ENCODE data around the gene SSMEM1. TPM values are rescaled to one million over a fixed set of nuclear protein-coding genes. Genes with fewer than 3 reads are reported as not detected.

The SSMEM1 gene
- total and polyA plus RNA-seq, 9 of the 15 experiments (the other 6 are each of a cell fraction or from before 2014, with no cell fraction given): 0.10 to 0.28 (median 0.18) TPM; not detected in 4

DNA sequence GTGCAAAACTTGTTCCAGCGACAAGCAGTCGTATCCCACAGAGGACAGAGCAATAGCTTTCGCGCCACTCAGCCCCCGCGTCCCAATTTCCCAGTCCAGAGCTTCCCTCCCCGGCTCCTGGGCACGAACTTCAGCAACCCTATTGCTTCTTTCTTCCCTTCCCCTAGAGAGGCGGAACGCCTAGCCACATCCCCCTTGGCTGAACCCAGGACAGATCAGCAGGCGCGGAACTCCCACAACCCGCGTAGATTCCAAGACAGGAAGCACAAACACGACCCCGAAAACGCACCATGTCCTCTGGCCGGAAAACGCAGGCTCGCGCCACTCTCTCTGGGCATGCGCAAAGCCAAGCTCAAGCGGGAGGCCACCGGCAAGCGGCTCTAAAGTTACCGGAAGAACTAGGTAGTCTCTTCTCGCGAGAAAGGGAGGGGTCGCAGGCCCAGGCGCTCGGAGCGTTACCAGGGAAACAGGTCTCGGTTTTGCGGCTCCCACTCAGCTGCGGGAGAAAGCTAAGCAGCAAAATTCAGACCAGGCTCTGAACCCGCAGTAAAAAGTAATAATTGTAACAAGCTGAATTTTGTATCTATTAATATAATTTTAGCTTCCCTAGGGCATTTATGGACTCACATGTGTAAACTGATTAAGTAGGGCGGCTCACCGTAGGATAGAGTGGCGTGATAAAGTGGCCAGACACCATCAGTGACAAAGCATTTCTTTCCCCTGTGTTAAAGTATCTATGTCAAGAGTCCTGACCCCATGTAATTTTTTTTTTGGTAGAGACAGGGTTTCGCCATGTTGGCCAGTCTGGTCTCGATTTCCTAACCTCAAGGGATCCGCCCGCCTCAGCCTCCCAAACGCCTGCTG lies 2.3 kb upstream of the SSMEM1 start, which contains the start of gene TMEM209 (continued):
- TF ChIP-seq, protein P1, sequence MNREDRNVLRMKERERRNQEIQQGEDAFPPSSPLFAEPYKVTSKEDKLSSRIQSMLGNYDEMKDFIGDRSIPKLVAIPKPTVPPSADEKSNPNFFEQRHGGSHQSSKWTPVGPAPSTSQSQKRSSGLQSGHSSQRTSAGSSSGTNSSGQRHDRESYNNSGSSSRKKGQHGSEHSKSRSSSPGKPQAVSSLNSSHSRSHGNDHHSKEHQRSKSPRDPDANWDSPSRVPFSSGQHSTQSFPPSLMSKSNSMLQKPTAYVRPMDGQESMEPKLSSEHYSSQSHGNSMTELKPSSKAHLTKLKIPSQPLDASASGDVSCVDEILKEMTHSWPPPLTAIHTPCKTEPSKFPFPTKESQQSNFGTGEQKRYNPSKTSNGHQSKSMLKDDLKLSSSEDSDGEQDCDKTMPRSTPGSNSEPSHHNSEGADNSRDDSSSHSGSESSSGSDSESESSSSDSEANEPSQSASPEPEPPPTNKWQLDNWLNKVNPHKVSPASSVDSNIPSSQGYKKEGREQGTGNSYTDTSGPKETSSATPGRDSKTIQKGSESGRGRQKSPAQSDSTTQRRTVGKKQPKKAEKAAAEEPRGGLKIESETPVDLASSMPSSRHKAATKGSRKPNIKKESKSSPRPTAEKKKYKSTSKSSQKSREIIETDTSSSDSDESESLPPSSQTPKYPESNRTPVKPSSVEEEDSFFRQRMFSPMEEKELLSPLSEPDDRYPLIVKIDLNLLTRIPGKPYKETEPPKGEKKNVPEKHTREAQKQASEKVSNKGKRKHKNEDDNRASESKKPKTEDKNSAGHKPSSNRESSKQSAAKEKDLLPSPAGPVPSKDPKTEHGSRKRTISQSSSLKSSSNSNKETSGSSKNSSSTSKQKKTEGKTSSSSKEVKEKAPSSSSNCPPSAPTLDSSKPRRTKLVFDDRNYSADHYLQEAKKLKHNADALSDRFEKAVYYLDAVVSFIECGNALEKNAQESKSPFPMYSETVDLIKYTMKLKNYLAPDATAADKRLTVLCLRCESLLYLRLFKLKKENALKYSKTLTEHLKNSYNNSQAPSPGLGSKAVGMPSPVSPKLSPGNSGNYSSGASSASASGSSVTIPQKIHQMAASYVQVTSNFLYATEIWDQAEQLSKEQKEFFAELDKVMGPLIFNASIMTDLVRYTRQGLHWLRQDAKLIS (CRISPR knock-in tag; IDR thresholded peaks at IDR 0.05): peak; percentile 46
- TF ChIP-seq RBBP5 (IDR thresholded peaks at IDR 0.05; ENCODE audit: borderline replicate concordance, insufficient read depth, low read length, poor library complexity, severe bottlenecking) (peak; percentile 88), POLR3A (IDR thresholded peaks at IDR 0.05; ENCODE audit: borderline replicate concordance, extremely low read depth, insufficient read depth, insufficient read length) (no peak), FOXJ3 (CRISPR knock-in tag; IDR thresholded peaks at IDR 0.05) (no peak), KAT8 (IDR thresholded peaks at IDR 0.05; ENCODE audit: low read depth) (no peak), ZNF263 (CRISPR knock-in tag; IDR thresholded peaks at IDR 0.05; ENCODE audit: borderline replicate concordance) (no peak), POLR2A (conservative IDR thresholded peaks at IDR 0.05) (peak; percentile 99), CBFA2T2 (conservative IDR thresholded peaks at IDR 0.05) (no peak), TGIF2 (CRISPR knock-in tag; IDR thresholded peaks at IDR 0.05) (no peak), PRPF4 (IDR thresholded peaks at IDR 0.05; ENCODE audit: insufficient read depth, low read depth, low read length, poor library complexity, severe bottlenecking) (no peak)
- TF ChIP-seq, protein P2, sequence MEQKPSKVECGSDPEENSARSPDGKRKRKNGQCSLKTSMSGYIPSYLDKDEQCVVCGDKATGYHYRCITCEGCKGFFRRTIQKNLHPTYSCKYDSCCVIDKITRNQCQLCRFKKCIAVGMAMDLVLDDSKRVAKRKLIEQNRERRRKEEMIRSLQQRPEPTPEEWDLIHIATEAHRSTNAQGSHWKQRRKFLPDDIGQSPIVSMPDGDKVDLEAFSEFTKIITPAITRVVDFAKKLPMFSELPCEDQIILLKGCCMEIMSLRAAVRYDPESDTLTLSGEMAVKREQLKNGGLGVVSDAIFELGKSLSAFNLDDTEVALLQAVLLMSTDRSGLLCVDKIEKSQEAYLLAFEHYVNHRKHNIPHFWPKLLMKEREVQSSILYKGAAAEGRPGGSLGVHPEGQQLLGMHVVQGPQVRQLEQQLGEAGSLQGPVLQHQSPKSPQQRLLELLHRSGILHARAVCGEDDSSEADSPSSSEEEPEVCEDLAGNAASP (IDR thresholded peaks at IDR 0.05): no peak
- TF ChIP-seq, protein P3, sequence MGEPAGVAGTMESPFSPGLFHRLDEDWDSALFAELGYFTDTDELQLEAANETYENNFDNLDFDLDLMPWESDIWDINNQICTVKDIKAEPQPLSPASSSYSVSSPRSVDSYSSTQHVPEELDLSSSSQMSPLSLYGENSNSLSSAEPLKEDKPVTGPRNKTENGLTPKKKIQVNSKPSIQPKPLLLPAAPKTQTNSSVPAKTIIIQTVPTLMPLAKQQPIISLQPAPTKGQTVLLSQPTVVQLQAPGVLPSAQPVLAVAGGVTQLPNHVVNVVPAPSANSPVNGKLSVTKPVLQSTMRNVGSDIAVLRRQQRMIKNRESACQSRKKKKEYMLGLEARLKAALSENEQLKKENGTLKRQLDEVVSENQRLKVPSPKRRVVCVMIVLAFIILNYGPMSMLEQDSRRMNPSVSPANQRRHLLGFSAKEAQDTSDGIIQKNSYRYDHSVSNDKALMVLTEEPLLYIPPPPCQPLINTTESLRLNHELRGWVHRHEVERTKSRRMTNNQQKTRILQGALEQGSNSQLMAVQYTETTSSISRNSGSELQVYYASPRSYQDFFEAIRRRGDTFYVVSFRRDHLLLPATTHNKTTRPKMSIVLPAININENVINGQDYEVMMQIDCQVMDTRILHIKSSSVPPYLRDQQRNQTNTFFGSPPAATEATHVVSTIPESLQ (CRISPR knock-in tag; IDR thresholded peaks at IDR 0.05): no peak
- TF ChIP-seq, protein P4, sequence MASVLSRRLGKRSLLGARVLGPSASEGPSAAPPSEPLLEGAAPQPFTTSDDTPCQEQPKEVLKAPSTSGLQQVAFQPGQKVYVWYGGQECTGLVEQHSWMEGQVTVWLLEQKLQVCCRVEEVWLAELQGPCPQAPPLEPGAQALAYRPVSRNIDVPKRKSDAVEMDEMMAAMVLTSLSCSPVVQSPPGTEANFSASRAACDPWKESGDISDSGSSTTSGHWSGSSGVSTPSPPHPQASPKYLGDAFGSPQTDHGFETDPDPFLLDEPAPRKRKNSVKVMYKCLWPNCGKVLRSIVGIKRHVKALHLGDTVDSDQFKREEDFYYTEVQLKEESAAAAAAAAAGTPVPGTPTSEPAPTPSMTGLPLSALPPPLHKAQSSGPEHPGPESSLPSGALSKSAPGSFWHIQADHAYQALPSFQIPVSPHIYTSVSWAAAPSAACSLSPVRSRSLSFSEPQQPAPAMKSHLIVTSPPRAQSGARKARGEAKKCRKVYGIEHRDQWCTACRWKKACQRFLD (CRISPR knock-in tag; IDR thresholded peaks at IDR 0.05): peak; percentile 94
